Peyer's patch (tissue), 4 donors: ENCODE measurements around the gene ACAP2.
"Not testable (repeated sequence)": the region's sequence is repeated elsewhere in the genome, so short reads cannot be mapped to it uniquely, and the experiment has no call there.

Source experiments
- CTCF ChIP-seq, 6 experiments: fragments of 450-650 bp in 4 of 6; fragments of 200-600 bp in 2 of 6; sonication (generic) in 1 of 6; IDR thresholded peaks; one replicate each; pipeline ENCODE4 v1.5.1; 2017 to 2019; ENCODE audit warnings: antibody characterized with exemption in 6 of 6, mild to moderate bottlenecking in 3 of 6, moderate library complexity in 1 of 6
- POLR2A ChIP-seq, 2 donors: fragments of 450-650 bp; IDR thresholded peaks; one replicate each; pipeline ENCODE4 v1.5.1; 2017; ENCODE audit warnings: antibody characterized with exemption in 2 of 2, mild to moderate bottlenecking in 2 of 2, moderate library complexity in 2 of 2

DNA sequence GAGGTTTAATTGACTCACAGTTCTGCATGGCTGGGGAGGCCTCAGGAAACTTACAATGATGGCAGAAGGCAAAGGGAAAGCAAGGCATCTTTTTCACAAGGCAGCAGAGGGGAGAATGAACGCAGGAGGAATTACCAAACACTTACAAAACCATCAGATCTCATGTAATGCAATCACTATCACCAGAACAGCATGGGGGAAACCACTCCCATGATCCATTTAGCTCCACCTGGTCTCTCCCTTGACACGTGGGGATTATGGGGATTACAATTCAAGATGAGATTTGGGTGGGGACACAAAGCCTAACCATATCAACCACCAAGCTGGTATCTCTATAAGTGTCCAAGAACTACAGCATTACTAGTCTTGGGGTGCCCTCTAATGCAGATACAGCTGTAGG is 85.0 kb downstream of the ACAP2 start:
- TF ChIP-seq CTCF, POLR2A (IDR thresholded peaks at IDR 0.05): not testable (repeated sequence)
